NCI-H2196 treated with DMSO at 0.1 percent for 48 hours (cell line): ENCODE measurements around the gene SLC26A8.
"Not testable (repeated sequence)": the region's sequence is repeated elsewhere in the genome, so short reads cannot be mapped to it uniquely, and the experiment has no call there.

Experiments used
- DNase-seq: peaks from one replicate; lab custom pipeline; 2025; ENCODE audit not compliant: unreplicated experiment; lab: John Stamatoyannopoulos, UW

SLC26A8 gene

GRCh38 chr6:35948725-35949124 is 75.7 kb downstream of the SLC26A8 start:
- no peak for DNase-seq

GRCh38 chr6:35945650-35946025 is 78.8 kb downstream of the SLC26A8 start:
- DNase-seq, result no peak

GRCh38 chr6:35943390-35943789 is 81.1 kb downstream of the SLC26A8 start:
- DNase-seq, result no peak

- DNase-seq, result no peak
Measured at GRCh38 chr6:35942355-35942754, 82.1 kb downstream of the SLC26A8 start.

GRCh38 chr6:35941170-35941569 is 83.3 kb downstream of the SLC26A8 start:
- not testable (repeated sequence) for DNase-seq

GRCh38 chr6:35940014-35940413 is 84.4 kb downstream of the SLC26A8 start:
- DNase-seq, result not testable (repeated sequence)

- not testable (repeated sequence) for DNase-seq
Measured at GRCh38 chr6:35939259-35939658, 85.2 kb downstream of the SLC26A8 start.

- DNase-seq, result no peak
Measured at GRCh38 chr6:35936681-35937359, 87.6 kb downstream of the SLC26A8 start.

- DNase-seq, result no peak
Measured at GRCh38 chr6:35935469-35935868, 89.0 kb downstream of the SLC26A8 start.

GRCh38 chr6:35933844-35934243 is 90.6 kb downstream of the SLC26A8 start:
- DNase-seq, result no peak

- not testable (repeated sequence) for DNase-seq
Measured at GRCh38 chr6:35931873-35932272, 92.6 kb downstream of the SLC26A8 start.

GRCh38 chr6:35931120-35931561 is 93.3 kb downstream of the SLC26A8 start:
- DNase-seq, result no peak

- no peak for DNase-seq
Measured at GRCh38 chr6:35929601-35930000, 94.8 kb downstream of the SLC26A8 start.

GRCh38 chr6:35926509-35927215 is 97.8 kb downstream of the SLC26A8 start:
- DNase-seq, result no peak

- no peak for DNase-seq
Measured at GRCh38 chr6:35925961-35926360, 98.5 kb downstream of the SLC26A8 start.

- no peak for DNase-seq
Measured at GRCh38 chr6:35924146-35924545, 100.3 kb downstream of the SLC26A8 start.

- DNase-seq, result no peak
Measured at GRCh38 chr6:35922139-35922554, 102.3 kb downstream of the SLC26A8 start.

GRCh38 chr6:35920793-35921732 is 103.4 kb downstream of the SLC26A8 start, which contains the start of gene SRPK1:
SRPK1 (minus strand) TSS chr6:35921098; CDS start chr6:35921056, 42 bp downstream.
- DNase-seq, result peak; percentile 82

GRCh38 chr6:35919827-35920751 is 104.4 kb downstream of the SLC26A8 start:
- DNase-seq, result no peak
